GM12873 (cell line): ENCODE data around the gene LY6G5B.

Source experiments
- TF ChIP-seq, protein P1 (sequence below): IDR thresholded peaks from 2 replicates; pipeline ENCODE4 v1.5.1; 2012; ENCODE audit warnings: low read depth, mild to moderate bottlenecking, moderate library complexity, low read length, control low read depth; ENCODE audit not compliant: insufficient read depth; ENCODE audit errors: missing control alignments

LY6G5B gene

DNA sequence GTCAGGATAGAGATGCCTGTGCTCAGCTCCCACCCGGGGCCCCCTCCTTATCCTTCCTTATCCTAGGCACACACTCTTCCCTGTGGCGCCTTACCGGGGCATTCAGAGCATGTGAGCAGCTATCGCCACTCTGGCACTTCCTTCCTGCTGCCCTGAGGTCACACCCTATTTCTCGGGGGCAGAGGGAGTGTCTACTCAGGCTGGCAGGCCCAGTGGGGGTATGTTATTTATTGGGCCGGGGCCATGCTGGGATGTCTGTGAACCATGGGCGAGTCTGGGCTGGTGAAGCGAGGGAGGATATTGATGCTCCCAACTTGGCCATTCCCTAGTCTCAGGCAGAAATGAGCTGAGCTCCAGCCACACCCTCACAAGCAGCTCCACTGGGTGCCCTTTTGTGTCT lies 41.5 kb downstream of the LY6G5B start:
- TF ChIP-seq, protein P1, sequence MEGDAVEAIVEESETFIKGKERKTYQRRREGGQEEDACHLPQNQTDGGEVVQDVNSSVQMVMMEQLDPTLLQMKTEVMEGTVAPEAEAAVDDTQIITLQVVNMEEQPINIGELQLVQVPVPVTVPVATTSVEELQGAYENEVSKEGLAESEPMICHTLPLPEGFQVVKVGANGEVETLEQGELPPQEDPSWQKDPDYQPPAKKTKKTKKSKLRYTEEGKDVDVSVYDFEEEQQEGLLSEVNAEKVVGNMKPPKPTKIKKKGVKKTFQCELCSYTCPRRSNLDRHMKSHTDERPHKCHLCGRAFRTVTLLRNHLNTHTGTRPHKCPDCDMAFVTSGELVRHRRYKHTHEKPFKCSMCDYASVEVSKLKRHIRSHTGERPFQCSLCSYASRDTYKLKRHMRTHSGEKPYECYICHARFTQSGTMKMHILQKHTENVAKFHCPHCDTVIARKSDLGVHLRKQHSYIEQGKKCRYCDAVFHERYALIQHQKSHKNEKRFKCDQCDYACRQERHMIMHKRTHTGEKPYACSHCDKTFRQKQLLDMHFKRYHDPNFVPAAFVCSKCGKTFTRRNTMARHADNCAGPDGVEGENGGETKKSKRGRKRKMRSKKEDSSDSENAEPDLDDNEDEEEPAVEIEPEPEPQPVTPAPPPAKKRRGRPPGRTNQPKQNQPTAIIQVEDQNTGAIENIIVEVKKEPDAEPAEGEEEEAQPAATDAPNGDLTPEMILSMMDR, result no peak

DNA sequence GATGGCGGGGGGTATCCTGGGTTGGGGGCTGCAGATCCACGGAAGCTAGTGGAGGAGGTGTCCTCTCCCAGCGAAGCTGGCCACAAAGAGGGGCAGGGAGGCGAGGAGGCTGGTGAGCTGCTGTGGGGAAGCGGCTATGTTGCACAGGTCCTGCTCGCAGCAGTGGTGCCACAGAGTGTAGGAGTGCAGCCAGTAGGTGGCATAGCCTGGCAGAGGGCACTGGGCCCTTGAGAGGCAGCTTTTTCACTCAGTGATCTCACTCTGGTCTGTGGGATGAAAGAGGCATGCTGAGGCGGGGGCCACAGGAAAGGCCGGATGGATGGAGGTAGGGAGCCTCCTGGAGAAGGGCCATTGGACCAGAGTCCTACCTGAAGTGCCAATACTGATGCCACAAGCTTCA lies 42.5 kb downstream of the LY6G5B start:
- TF ChIP-seq, protein P1, result peak; percentile 32

DNA sequence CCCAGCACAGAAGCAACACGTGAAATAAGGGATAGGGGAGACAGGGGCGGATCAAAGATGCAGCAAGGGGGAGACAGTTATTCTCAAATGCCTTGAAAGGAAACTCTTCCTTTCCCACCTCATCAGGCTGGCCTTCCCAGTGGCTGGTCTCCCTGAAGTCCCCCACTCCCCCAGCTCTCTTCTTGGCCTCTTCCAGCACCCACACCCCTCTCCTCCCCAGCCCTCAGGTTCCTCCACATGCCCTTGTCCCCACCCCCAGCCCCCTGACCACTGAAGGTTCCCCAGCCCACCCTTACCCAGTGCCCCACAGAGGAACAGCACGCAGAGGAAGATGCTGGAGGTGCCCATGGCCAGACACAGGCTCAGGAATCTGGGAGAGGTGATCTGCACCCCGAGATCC lies 43.7 kb downstream of the LY6G5B start:
- TF ChIP-seq, protein P1, result no peak

DNA sequence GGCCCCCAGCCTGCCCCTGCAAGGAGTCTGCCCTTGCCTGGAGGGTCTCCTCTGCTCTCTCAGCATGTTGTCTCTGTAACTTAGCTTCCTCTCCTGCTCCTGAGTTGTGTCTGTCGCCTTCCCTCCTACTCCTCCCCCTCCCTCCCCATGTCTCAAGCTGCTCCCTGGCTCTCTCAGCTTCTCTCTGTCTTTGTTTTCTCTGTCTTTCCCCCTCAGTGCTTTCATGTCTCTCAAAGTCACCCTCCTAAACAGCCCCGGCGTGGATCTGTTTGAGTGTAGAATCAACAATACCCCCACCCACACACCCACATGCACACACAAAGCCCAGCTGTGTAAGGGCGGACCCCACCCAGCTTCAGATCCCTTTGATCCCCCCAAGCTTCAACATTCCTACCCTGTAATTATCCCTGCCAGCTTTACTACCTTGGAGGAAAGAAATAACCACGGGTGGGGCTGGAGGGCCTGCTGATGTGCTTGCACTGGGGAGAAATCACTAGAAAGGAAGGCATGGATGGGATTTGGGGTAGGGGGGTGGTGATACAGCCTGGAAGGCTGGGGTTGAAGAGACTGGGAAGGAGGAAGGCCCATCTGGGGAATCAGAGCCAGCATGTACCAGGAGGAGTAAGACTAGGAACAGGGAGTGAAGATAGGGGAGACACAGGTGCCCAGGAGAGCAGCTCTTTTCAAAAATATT lies 44.4 kb downstream of the LY6G5B start:
- TF ChIP-seq, protein P1, result no peak

DNA sequence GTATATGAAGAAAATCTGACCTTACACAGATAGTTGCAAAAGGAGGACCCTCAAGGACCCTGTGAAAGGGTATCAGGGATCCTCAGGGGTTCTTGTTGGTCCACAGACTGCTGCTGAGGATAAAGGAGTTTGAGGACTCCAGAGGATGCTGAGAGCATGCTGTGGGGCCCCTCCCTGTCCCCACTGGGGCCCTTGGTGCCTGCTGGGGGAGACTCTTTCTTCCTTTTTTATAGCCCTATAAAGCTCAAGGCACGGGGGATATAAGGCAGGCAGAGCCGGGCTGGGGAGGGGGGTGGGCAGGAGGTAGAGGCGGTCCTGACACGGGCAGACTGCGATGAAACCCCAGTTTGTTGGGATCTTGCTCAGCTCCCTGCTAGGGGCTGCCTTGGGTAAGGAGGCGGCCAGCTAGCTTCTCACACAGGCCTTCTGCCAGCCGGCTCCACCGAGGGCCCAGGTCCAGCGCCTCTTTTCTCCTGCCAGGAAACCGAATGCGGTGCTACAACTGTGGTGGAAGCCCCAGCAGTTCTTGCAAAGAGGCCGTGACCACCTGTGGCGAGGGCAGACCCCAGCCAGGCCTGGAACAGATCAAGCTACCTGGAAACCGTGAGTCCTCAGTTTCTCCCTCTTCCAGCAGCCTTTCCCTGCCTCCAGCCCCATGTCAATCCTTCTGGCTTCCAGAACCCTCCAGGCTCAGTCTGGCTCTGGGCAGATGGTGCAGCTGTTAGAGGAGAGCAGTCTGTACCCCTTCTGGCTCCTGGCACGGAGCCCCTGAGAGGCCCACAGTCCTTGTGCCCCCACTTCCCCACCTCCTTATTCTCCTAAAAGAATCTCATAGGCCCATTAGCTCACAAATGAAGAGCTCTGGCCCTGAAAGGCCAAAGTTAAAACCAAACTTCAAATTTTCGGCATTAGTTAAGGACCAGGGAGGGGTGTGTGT lies 45.5 kb downstream of the LY6G5B start, which contains the start of gene LY6G6D:
LY6G6D (plus strand) TSS at position 327 of the 937 bp plus-strand sequence; CDS start at position 335, 8 bp downstream.
- TF ChIP-seq, protein P1, result no peak

DNA sequence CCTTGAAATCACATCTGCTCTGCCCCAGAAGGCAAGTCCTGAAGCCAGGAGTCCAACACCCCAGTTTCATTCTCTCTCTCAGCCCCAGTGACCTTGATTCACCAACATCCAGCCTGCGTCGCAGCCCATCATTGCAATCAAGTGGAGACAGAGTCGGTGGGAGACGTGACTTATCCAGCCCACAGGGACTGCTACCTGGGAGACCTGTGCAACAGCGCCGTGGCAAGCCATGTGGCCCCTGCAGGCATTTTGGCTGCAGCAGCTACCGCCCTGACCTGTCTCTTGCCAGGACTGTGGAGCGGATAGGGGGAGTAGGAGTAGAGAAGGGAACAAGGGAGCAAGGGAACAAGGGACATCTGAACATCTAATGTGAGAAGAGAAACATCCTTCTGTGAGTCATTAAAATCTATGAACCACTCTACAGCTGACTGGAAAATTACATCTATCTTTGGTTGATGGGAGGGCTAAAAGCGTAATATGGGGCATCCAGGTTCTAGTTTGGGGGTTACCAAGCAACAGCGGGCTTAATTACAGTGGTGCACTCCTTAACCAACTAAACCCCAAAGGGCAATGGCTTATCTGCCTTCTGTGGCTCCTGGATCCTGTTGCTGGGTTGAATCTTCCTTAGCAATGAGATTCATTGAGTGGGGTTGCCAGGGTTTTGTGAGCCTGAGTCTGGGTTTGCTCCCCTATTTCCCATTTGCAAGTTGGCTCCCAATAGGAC lies 47.9 kb downstream of the LY6G5B start:
- TF ChIP-seq, protein P1, result no peak

DNA sequence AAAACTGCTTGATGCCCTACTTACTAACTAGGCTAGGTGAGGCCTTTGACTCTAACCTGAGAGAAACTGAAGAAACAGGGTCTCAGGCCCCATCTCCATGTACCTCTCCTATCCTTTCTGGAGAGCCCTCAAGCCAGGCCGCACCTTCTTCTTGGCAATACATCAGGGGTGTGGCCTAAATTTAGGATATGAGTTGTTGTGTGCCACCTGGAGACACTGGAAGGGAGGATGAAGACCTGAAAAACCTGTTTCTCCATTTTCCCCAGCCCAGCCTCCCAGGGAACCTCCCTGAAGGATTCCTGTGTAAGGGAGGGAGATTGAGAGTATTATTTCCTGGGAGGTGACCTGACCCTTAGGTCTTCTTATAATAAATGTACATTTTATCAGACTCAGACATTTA lies 48.5 kb downstream of the LY6G5B start:
- TF ChIP-seq, protein P1, result no peak
